Measurements from ENCODE around the gene P2RX3.

The P2RX3 gene

GRCh38 chr11:57305523-57305922, 32.6 kb upstream of the P2RX3 start:
- TF ChIP-seq CTCF (IDR thresholded peaks at IDR 0.05; ENCODE audit: control extremely low read depth, extremely low read depth, low read depth, missing control alignments) = no peak
- no peak for DNase-seq (ENCODE audit: extremely low spot score)
- ChIA-PET CTCF (no interaction called here), POLR2A (no interaction called here)

GRCh38 chr11:57306161-57306876, 31.8 kb upstream of the P2RX3 start:
- no peak for TF ChIP-seq CTCF (IDR thresholded peaks at IDR 0.05; ENCODE audit: control extremely low read depth, extremely low read depth, low read depth, missing control alignments)
- ChIA-PET CTCF (no interaction called here), POLR2A (no interaction called here)
- DNase-seq (ENCODE audit: extremely low spot score) = no peak

GRCh38 chr11:57306940-57307565, 31.1 kb upstream of the P2RX3 start:
- no peak for DNase-seq (ENCODE audit: extremely low spot score)
- POLR2A ChIA-PET = no interaction called here
- no peak for TF ChIP-seq CTCF (IDR thresholded peaks at IDR 0.05; ENCODE audit: control extremely low read depth, extremely low read depth, low read depth, missing control alignments)
- CTCF ChIA-PET = interaction anchor here (0.7 to 1.4 kb wide), 2 partner anchors 14 to 57 kb away, joined by 3 read pairs; no protein-coding TSS in a partner anchor

- ChIA-PET POLR2A (no interaction called here), CTCF (interaction anchor here (0.7 to 1.4 kb wide), 2 partner anchors 13 to 57 kb away, joined by 3 read pairs; no protein-coding TSS in a partner anchor)
- no peak for TF ChIP-seq CTCF (IDR thresholded peaks at IDR 0.05; ENCODE audit: control extremely low read depth, extremely low read depth, low read depth, missing control alignments)
- no peak for DNase-seq (ENCODE audit: extremely low spot score)
These were observed 30.4 kb upstream of the P2RX3 start for GRCh38 chr11:57307666-57308270.

GRCh38 chr11:57308426-57309060, 29.6 kb upstream of the P2RX3 start:
- ChIA-PET POLR2A (interaction anchor here (1.2 kb wide), 1 partner anchor 13 kb away, joined by 4 read pairs; no protein-coding TSS in a partner anchor), CTCF (interaction anchor here (1.3 to 1.4 kb wide), 2 partner anchors 13 to 58 kb away, joined by 3 to 4 read pairs; no protein-coding TSS in a partner anchor)

More at GRCh38 chr11:57308426-57309060, 29.6 kb upstream of the P2RX3 start:
- TF ChIP-seq CTCF (IDR thresholded peaks at IDR 0.05; ENCODE audit: control extremely low read depth, extremely low read depth, low read depth, missing control alignments) = no peak
- no peak for DNase-seq (ENCODE audit: extremely low spot score)
